ENCODE data around the gene AMH. TPM values are rescaled to one million over a fixed set of nuclear protein-coding genes. Genes with fewer than 3 reads are reported as not detected.

Gene AMH
- total RNA-seq, 1 experiment from 2014 or later, result 11.2 TPM

DNA sequence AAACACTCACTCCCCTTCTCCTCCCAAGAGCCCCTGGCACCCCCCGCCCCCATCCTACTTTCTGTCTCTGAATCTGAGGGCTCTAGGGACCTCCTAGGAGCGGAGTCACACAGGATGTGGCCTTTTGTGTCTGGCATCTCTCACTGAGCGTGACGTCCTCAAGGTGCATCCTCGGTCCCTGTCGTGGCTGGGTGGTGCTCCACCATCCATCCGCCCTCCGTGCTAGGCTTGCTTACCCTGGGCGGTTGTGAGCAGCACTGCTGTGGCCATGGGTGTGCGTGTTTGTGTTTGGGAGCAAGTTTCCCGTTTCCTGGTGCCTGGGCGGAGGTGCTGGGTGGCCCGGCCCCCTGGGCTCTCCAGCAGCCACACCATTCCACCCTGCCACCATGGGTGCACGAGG, 25.2 kb upstream of the AMH start (continued):
- TF ChIP-seq ZBTB43 (CRISPR knock-in tag; IDR thresholded peaks at IDR 0.05), result no peak
- TF ChIP-seq CBFB (CRISPR knock-in tag; IDR thresholded peaks at IDR 0.05; ENCODE audit: low read depth), result no peak

DNA sequence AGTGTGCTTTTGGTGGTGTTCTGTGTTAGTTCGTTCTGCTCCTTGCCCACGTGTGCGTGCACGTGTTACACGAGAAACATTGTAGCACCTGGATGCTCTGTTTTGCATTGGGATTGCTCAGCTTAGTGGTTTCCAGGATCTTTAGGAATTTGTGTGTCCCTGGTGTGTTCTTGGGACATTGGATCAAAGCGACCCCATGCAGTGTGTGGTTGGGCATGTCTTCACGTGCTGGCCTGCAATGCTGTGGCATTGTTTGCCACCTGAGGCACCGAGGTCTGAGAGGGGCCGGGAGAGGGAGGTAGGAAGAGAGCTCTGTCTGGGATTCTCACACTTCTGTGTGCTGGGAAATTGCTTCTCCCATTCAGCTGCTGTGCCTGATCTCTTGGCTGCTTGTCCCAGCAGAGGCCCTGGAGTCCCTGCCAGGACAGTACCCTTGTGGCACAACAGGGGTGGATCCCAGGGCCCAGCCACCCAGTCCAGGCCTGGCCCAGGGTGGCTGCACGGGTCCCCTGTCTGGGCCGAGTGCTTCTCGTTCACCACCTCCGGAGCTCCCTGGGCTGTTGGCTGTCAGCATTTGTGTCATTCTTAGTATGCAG, 24.3 kb upstream of the AMH start:
- Mint-ChIP-seq H3K36me3 (peaks cover 27% of the 10 kb centered on the region), H3K27me3 (ENCODE audit: low read depth) (no peaks in the 10 kb centered on the region), H3K27ac (peak overlapping the region; percentile 94), H3K4me3 (no peak overlapping the region), H3K9me3 (no peaks in the 10 kb centered on the region), H3K4me1 (no peaks in the 10 kb centered on the region)
- ChIA-PET CTCF (interaction anchor here (1.0 to 1.6 kb wide), 2 partner anchors 26 to 69 kb away, joined by 3 to 7 read pairs; no protein-coding TSS in a partner anchor), POLR2A (no interaction called here)
- TF ChIP-seq TEAD4 (CRISPR knock-in tag; IDR thresholded peaks at IDR 0.05) (no peak), OVOL2 (CRISPR knock-in tag; IDR thresholded peaks at IDR 0.05; ENCODE audit: borderline replicate concordance) (no peak), ZNF138 (CRISPR knock-in tag; conservative IDR thresholded peaks at IDR 0.05) (no peak), ZNF423 (CRISPR knock-in tag; IDR thresholded peaks at IDR 0.05) (no peak), JAZF1 (CRISPR knock-in tag; IDR thresholded peaks at IDR 0.05) (no peak), ESRRA (CRISPR knock-in tag; IDR thresholded peaks at IDR 0.05; ENCODE audit: borderline replicate concordance) (no peak), NR3C1 (CRISPR knock-in tag; conservative IDR thresholded peaks at IDR 0.05; ENCODE audit: low read depth) (no peak), ERG (CRISPR knock-in tag; IDR thresholded peaks at IDR 0.05) (no peak), ZNF219 (CRISPR knock-in tag; IDR thresholded peaks at IDR 0.05; ENCODE audit: borderline replicate concordance) (no peak), PRRX2 (CRISPR knock-in tag; IDR thresholded peaks at IDR 0.05) (no peak), ZNF317 (CRISPR knock-in tag; IDR thresholded peaks at IDR 0.05; ENCODE audit: borderline replicate concordance, low read depth) (no peak)
- TF ChIP-seq, protein P1, sequence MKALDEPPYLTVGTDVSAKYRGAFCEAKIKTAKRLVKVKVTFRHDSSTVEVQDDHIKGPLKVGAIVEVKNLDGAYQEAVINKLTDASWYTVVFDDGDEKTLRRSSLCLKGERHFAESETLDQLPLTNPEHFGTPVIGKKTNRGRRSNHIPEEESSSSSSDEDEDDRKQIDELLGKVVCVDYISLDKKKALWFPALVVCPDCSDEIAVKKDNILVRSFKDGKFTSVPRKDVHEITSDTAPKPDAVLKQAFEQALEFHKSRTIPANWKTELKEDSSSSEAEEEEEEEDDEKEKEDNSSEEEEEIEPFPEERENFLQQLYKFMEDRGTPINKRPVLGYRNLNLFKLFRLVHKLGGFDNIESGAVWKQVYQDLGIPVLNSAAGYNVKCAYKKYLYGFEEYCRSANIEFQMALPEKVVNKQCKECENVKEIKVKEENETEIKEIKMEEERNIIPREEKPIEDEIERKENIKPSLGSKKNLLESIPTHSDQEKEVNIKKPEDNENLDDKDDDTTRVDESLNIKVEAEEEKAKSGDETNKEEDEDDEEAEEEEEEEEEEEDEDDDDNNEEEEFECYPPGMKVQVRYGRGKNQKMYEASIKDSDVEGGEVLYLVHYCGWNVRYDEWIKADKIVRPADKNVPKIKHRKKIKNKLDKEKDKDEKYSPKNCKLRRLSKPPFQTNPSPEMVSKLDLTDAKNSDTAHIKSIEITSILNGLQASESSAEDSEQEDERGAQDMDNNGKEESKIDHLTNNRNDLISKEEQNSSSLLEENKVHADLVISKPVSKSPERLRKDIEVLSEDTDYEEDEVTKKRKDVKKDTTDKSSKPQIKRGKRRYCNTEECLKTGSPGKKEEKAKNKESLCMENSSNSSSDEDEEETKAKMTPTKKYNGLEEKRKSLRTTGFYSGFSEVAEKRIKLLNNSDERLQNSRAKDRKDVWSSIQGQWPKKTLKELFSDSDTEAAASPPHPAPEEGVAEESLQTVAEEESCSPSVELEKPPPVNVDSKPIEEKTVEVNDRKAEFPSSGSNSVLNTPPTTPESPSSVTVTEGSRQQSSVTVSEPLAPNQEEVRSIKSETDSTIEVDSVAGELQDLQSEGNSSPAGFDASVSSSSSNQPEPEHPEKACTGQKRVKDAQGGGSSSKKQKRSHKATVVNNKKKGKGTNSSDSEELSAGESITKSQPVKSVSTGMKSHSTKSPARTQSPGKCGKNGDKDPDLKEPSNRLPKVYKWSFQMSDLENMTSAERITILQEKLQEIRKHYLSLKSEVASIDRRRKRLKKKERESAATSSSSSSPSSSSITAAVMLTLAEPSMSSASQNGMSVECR (CRISPR knock-in tag; IDR thresholded peaks at IDR 0.05; ENCODE audit: borderline replicate concordance), result no peak
- TF ChIP-seq, protein P2, sequence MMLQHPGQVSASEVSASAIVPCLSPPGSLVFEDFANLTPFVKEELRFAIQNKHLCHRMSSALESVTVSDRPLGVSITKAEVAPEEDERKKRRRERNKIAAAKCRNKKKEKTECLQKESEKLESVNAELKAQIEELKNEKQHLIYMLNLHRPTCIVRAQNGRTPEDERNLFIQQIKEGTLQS (CRISPR knock-in tag; conservative IDR thresholded peaks at IDR 0.05), result no peak
- TF ChIP-seq, protein P3, sequence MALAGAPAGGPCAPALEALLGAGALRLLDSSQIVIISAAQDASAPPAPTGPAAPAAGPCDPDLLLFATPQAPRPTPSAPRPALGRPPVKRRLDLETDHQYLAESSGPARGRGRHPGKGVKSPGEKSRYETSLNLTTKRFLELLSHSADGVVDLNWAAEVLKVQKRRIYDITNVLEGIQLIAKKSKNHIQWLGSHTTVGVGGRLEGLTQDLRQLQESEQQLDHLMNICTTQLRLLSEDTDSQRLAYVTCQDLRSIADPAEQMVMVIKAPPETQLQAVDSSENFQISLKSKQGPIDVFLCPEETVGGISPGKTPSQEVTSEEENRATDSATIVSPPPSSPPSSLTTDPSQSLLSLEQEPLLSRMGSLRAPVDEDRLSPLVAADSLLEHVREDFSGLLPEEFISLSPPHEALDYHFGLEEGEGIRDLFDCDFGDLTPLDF (CRISPR knock-in tag; IDR thresholded peaks at IDR 0.05), result no peak
- TF ChIP-seq, protein P4, sequence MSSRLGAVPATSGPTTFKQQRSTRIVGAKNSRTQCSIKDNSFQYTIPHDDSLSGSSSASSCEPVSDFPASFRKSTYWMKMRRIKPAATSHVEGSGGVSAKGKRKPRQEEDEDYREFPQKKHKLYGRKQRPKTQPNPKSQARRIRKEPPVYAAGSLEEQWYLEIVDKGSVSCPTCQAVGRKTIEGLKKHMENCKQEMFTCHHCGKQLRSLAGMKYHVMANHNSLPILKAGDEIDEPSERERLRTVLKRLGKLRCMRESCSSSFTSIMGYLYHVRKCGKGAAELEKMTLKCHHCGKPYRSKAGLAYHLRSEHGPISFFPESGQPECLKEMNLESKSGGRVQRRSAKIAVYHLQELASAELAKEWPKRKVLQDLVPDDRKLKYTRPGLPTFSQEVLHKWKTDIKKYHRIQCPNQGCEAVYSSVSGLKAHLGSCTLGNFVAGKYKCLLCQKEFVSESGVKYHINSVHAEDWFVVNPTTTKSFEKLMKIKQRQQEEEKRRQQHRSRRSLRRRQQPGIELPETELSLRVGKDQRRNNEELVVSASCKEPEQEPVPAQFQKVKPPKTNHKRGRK (CRISPR knock-in tag; IDR thresholded peaks at IDR 0.05; ENCODE audit: borderline replicate concordance), result no peak
- TF ChIP-seq, protein P5, sequence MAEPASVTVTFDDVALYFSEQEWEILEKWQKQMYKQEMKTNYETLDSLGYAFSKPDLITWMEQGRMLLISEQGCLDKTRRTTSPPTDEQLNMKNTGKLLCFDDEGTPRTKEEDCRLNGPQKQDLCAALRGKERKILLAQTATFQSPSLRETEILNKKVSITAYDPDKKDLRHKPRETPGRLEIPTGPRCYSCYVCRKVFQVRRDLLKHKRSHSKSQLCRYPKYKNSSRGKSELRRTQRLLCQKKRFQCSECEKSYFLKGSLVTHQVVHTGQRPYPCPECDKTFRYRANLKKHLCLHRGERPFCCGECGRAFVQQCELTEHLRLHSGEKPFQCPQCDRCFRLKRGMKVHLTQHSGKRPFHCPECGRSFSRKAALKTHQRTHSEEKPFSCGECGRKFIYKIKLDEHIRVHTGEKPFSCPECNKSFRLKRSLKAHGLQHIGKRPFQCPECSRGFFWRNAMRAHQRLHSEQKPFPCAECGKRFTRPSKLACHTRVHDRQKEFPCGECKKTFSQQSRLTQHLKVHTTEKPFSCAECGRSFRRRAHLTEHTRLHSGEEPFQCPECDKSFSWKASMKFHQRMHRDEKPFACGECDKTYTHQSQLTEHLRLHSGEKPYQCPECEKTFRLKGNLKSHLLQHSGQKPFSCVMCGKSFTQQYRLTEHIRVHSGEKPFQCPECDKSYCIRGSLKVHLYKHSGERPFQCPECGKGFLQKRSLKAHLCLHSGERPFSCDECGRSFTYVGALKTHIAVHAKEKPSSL (CRISPR knock-in tag; conservative IDR thresholded peaks at IDR 0.05), result no peak
- TF ChIP-seq, protein P6, sequence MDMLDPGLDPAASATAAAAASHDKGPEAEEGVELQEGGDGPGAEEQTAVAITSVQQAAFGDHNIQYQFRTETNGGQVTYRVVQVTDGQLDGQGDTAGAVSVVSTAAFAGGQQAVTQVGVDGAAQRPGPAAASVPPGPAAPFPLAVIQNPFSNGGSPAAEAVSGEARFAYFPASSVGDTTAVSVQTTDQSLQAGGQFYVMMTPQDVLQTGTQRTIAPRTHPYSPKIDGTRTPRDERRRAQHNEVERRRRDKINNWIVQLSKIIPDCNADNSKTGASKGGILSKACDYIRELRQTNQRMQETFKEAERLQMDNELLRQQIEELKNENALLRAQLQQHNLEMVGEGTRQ (CRISPR knock-in tag; IDR thresholded peaks at IDR 0.05), result no peak
- ATAC-seq (no peak), DNase-seq (ENCODE audit: low spot score) (no peak)

Data from WTC11 (cell line).